ENCODE results near the gene RIN2. TPM values are rescaled to one million over a fixed set of nuclear protein-coding genes. Genes with fewer than 3 reads are reported as not detected.

The RIN2 gene
- total and polyA plus RNA-seq, 2 experiments from 2014 or later = 0.08 to 1.4 TPM

GRCh38 chr20:19777981-19778380, 19.9 kb downstream of the RIN2 start:
- H4K20me1 ChIP-seq (replicated peaks; ENCODE audit: insufficient read depth) = no peaks in the 10 kb centered on the region
- H3K27me3 ChIP-seq (ENCODE audit: insufficient read depth) = no peaks in the 10 kb centered on the region
- no peaks in the 10 kb centered on the region for H3K79me2 ChIP-seq (replicated peaks; ENCODE audit: insufficient read depth)
- DNase-seq (ENCODE audit: low spot score) (no peak), ATAC-seq (no peak)
- peaks cover 4% of the 10 kb centered on the region for H3K27me3 Mint-ChIP-seq (ENCODE audit: insufficient read depth, low read depth, poor library complexity)
- H3K36me3 Mint-ChIP-seq (ENCODE audit: low read depth) = no peaks in the 10 kb centered on the region
- no peak overlapping the region for H2AFZ ChIP-seq
- H3K9me2 ChIP-seq (ENCODE audit: insufficient read depth) = peaks cover 4% of the 10 kb centered on the region; the same call in 1 of the 2 replicates
- peaks cover 16% of the 10 kb centered on the region for H3K4me1 Mint-ChIP-seq
- TF ChIP-seq CREB1 (CRISPR knock-in tag; IDR thresholded peaks at IDR 0.05; ENCODE audit: low read depth) (no peak), ZNF331 (CRISPR knock-in tag; IDR thresholded peaks at IDR 0.05; ENCODE audit: low read depth) (no peak), STAT1 (IDR thresholded peaks at IDR 0.05; ENCODE audit: unreplicated experiment) (no peak), NANOG (IDR thresholded peaks at IDR 0.05; ENCODE audit: borderline replicate concordance) (no peak), POLR2AphosphoS5 (IDR thresholded peaks at IDR 0.05; ENCODE audit: low read depth) (no peak), ZNF114 (CRISPR knock-in tag; IDR thresholded peaks at IDR 0.05) (no peak), ETS1 (IDR thresholded peaks at IDR 0.05) (no peak), EZH2phosphoT487 (IDR thresholded peaks at IDR 0.05; ENCODE audit: unreplicated experiment) (no peak), JUNB (IDR thresholded peaks at IDR 0.05; ENCODE audit: unreplicated experiment) (no peak), REST (IDR thresholded peaks at IDR 0.05; ENCODE audit: unreplicated experiment) (no peak), ZNF462 (CRISPR knock-in tag; IDR thresholded peaks at IDR 0.05) (no peak), CTCF (conservative IDR thresholded peaks at IDR 0.05; ENCODE audit: low read depth in 2 of 2) (no peak), EZH2 (IDR thresholded peaks at IDR 0.05; ENCODE audit: low read depth, unreplicated experiment) (no peak)
- no peak overlapping the region for H3K27ac ChIP-seq (ENCODE audit: low read depth)
- no peak overlapping the region for H3K4me3 ChIP-seq
- peaks cover 11% of the 10 kb centered on the region for H3K4me1 ChIP-seq (ENCODE audit: insufficient read depth)
- H3K27ac Mint-ChIP-seq = no peak overlapping the region
- no peaks in the 10 kb centered on the region for H3F3A ChIP-seq (replicated peaks; ENCODE audit: low read depth)
- H3K36me3 ChIP-seq (ENCODE audit: insufficient read depth) = no peaks in the 10 kb centered on the region
- no peaks in the 10 kb centered on the region for H3K9me3 Mint-ChIP-seq
- no peak overlapping the region for H3K4me2 ChIP-seq
- no peak overlapping the region for H3K4me3 Mint-ChIP-seq

Measured in GM23338 (cell line).